ENCODE data around the gene KBTBD8. TPM values are rescaled to one million over a fixed set of nuclear protein-coding genes. Genes with fewer than 3 reads are reported as not detected.

The KBTBD8 gene
- total RNA-seq, 6 experiments from 2014 or later: 0.50 to 2.2 (median 1.2) TPM

DNA sequence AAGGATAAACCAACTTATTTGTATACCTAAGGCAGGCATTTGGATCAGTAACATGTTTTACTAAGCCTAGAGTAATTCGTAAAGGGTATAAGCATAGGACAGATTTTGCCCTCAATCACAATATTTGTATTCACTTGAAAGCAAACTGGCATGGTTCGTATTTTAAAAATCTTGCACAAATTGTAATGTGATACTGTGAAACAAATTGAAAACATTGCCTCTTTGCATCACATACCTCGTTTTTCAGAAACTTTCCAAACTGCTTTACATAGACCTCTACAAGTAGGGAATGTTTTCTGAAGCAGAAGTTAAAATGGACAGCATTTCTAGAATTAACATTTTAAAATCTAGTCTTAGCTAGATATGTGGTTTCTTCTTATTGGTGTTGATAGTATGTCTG is 11.6 kb downstream of the KBTBD8 start:
- H3K9me3 ChIP-seq: no peaks in the 10 kb centered on the region
- 82% methylated on average over 3 of the region's 3 CpGs for WGBS (ENCODE audit: insufficient coverage, low coverage, low lambda C conversion rate, missing lambda C conversion rate)
- DNase-seq (no peak), ATAC-seq (no peak)
- H3K36me3 ChIP-seq: no peaks in the 10 kb centered on the region
- no peak overlapping the region for H3K4me3 ChIP-seq
- H3K4me1 ChIP-seq: no peaks in the 10 kb centered on the region
- intact Hi-C loops (cut with DNase I): no loop called here
- no peaks in the 10 kb centered on the region for H3K27me3 ChIP-seq
- H3K27ac ChIP-seq: no peak overlapping the region
- TF ChIP-seq POLR2A (IDR thresholded peaks at IDR 0.05): no peak
- TF ChIP-seq, protein P1, sequence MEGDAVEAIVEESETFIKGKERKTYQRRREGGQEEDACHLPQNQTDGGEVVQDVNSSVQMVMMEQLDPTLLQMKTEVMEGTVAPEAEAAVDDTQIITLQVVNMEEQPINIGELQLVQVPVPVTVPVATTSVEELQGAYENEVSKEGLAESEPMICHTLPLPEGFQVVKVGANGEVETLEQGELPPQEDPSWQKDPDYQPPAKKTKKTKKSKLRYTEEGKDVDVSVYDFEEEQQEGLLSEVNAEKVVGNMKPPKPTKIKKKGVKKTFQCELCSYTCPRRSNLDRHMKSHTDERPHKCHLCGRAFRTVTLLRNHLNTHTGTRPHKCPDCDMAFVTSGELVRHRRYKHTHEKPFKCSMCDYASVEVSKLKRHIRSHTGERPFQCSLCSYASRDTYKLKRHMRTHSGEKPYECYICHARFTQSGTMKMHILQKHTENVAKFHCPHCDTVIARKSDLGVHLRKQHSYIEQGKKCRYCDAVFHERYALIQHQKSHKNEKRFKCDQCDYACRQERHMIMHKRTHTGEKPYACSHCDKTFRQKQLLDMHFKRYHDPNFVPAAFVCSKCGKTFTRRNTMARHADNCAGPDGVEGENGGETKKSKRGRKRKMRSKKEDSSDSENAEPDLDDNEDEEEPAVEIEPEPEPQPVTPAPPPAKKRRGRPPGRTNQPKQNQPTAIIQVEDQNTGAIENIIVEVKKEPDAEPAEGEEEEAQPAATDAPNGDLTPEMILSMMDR (IDR thresholded peaks at IDR 0.05): no peak

DNA sequence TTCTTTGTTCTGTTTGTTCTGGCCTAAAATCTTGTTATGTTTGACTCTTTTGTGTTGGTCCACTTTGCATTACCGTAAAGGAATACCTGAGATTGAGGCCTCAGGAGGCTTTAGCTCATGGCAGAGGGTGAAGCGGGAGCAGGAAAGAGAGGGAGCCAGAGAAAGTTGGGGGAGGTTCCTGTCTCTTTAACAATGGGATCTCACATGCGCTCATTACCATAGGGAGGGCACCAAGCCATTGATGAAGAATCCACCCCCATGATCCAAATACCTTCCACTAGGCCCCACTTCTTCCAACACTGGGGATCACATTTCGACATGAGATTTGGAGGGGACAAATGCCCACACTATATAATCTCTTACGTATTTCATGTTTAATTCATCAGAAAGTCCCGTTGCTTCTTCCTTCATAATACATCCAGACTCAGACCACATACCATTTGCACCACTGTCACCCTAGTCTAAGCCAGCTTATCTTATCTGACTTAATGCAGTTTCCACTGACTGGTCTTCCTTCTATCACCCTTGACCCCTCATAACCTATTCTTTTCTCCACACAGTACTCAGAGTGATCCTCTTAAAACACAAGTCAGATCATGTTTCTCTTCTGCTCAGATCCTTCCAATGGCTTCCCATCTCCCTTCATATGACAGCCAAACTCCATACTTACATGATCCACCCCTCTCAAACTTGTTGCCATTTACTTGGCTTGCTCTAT is 13.5 kb downstream of the KBTBD8 start:
- intact Hi-C loops (cut with DNase I): no loop called here
- Histone ChIP-seq H3K27me3 (no peaks in the 10 kb centered on the region), H3K9me3 (no peaks in the 10 kb centered on the region), H3K4me3 (no peak overlapping the region), H3K27ac (no peak overlapping the region), H3K36me3 (no peaks in the 10 kb centered on the region), H3K4me1 (no peaks in the 10 kb centered on the region)
- ATAC-seq (no peak), DNase-seq (no peak)
- 86% methylated on average over 6 of the region's 6 CpGs for WGBS (ENCODE audit: insufficient coverage, low coverage, low lambda C conversion rate, missing lambda C conversion rate)
- no peak for TF ChIP-seq POLR2A (IDR thresholded peaks at IDR 0.05)
- TF ChIP-seq, protein P1 (IDR thresholded peaks at IDR 0.05): no peak

- H3K27ac ChIP-seq: no peak overlapping the region
- intact Hi-C loops (cut with DNase I): no loop called here
- no peaks in the 10 kb centered on the region for H3K4me1 ChIP-seq
- 85% methylated on average over 6 of the region's 6 CpGs for WGBS (ENCODE audit: insufficient coverage, low coverage, low lambda C conversion rate, missing lambda C conversion rate)
- DNase-seq: no peak
- no peak for ATAC-seq
- TF ChIP-seq POLR2A (IDR thresholded peaks at IDR 0.05): no peak
- TF ChIP-seq, protein P1 (IDR thresholded peaks at IDR 0.05): no peak
- no peaks in the 10 kb centered on the region for H3K27me3 ChIP-seq
- H3K4me3 ChIP-seq: no peak overlapping the region
- no peaks in the 10 kb centered on the region for H3K36me3 ChIP-seq
- no peaks in the 10 kb centered on the region for H3K9me3 ChIP-seq
Measured at GRCh38 chr3:67012564-67012963, 14.5 kb downstream of the KBTBD8 start.

DNA sequence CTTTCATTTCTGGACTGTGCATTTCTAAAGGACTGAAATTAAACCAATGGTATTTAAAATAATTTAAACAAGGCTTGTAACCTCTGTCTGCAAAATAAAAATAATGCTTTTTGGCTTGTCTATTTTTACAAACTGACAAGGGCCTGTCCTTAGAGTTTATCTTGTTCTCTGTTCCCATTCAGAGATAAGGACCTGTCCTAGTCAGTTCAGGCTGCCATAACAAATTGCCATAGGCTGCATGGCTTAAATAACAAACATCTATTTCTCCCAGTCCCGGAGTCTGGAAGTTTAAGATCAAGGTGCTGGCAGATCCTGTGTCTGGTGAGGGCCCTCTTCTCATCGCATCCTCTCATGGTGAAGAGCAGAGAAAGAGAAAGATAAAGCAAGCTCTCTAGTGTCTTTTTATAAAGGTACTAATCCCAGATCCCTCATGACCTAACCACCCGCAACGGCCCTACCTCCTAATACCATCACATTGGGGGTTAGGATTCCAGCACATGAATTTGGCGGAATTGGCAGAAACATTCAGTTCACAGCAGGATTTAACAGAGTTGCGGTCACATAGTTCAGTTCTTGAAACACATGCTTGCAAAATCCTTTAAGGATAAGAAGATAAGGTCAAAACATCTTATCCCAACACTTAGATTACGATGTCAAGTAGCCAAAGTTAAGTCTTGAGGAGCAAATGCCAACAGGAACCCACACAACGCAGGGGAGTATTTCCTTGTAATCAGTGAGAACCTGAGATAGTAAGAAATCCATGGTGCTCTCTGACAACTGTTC is 17.8 kb downstream of the KBTBD8 start:
- no peaks in the 10 kb centered on the region for H3K4me1 ChIP-seq
- no peak for TF ChIP-seq POLR2A (IDR thresholded peaks at IDR 0.05)
- TF ChIP-seq, protein P1 (IDR thresholded peaks at IDR 0.05): no peak
- H3K27me3 ChIP-seq: no peaks in the 10 kb centered on the region
- no peak for ATAC-seq
- no peak overlapping the region for H3K27ac ChIP-seq
- intact Hi-C loops (cut with DNase I): no loop called here
- WGBS (ENCODE audit: insufficient coverage, low coverage, low lambda C conversion rate, missing lambda C conversion rate): 70% methylated on average over 8 of the region's 8 CpGs
- no peaks in the 10 kb centered on the region for H3K36me3 ChIP-seq
- no peak overlapping the region for H3K4me3 ChIP-seq
- no peaks in the 10 kb centered on the region for H3K9me3 ChIP-seq
- no peak for DNase-seq
